ENCODE data around the gene SLIT3.

Gene SLIT3

DNA sequence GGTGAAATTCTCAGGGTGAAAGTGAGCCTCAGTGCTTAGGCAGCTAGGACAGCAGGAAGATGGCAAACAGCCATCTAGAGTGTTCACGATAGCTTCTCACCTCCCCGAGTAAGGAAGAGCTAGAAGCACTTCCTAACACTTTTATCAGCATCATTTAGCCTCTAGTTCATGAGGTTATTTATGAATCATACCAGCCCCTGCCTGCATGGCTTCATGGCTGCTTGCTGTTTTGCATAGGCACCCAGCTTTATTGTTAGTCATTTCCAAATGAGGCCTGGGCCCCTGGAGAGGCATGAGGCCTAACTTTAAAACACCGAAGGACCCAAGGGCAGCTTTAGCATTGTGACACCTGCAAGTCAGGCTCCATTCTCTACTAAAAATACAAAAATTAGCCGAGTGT, 586.9 kb downstream of the SLIT3 start:
- no peak for DNase-seq

GRCh38 chr5:168713051-168713450, 587.9 kb downstream of the SLIT3 start:
- DNase-seq: no peak

DNA sequence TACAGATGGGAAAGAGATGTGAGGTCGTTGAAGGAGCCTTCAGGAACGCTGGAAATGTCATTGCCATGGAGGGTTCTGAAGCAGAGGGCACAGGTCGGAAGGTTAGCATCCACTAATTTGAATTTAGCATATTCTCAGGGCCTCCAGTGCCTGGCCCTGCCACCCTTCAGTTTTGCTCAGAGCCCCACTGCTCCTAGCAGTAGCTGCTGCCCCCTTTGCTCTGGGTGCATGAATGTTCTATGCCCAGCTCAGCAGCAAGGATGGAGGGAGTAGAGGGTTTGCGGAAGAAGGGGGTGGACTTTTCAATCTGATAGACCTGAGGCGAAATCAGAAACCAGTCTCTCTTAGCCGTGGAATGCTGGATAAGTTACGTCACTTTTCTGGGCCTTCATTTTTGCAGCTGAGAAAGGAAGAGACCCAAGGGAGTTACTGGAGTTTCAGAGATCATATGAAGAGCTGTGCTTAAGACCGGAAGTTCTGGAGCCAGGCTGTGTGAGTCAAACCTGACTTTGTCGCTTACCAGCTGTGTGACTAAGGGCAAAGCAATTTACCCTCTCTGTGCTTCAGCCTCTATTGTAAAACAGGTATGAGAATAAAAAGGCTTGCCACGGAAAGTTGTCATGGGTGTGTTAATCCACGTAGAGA, 588.5 kb downstream of the SLIT3 start:
- no peak for DNase-seq

GRCh38 chr5:168710706-168711105, 590.2 kb downstream of the SLIT3 start:
- DNase-seq: no peak

- DNase-seq: peak in 1 of 3 experiments; percentile 7
Observed at GRCh38 chr5:168707716-168708695, 592.9 kb downstream of the SLIT3 start.

DNA sequence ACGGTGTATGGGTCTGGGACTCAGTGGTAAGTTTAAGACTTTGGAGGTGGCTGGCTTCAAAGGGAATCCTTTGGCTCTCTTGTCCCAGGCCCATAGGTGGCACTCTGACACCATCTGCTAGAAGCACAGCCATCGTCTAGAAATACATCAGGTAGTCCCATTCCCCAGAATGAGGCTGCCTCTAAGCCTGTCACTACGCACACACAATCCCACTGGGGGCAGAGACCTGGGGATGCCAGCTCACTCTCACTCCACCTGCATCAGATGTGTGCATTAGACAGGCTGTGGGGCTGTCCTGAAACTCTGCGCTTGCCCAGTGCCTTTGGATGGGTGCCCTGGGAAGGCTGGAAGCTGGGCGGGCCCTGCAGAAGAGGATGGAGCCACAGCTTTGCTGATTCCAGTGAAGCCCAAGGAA, 594.3 kb downstream of the SLIT3 start:
- DNase-seq: peak in 2 of 3 experiments; percentile 33 to 43

- no peak for DNase-seq
Observed at GRCh38 chr5:168705321-168705720, 595.6 kb downstream of the SLIT3 start.

GRCh38 chr5:168702511-168702910, 598.4 kb downstream of the SLIT3 start:
- DNase-seq: no peak

- no peak for DNase-seq
Observed at GRCh38 chr5:168701641-168702040, 599.3 kb downstream of the SLIT3 start.

DNA sequence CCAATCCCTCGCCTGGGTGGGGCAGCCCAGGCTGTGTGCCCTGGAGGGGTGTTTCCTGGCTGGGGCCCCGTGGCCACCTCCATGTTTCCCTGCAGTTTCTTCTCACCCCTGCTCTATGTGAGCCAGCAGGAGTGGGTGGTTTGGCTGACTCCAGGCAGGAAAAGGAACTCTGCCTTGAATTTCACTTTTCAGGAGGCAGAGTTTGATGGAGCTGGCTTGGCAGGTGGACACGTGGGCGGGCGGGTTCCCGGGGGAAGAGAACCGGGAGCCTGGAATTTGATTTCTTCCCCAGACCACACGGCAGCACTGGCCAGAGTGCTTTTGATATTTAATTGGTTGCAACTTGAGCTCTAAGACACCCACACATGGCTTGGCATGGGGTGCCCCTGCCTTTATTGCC, 601.9 kb downstream of the SLIT3 start:
- no peak for DNase-seq

DNA sequence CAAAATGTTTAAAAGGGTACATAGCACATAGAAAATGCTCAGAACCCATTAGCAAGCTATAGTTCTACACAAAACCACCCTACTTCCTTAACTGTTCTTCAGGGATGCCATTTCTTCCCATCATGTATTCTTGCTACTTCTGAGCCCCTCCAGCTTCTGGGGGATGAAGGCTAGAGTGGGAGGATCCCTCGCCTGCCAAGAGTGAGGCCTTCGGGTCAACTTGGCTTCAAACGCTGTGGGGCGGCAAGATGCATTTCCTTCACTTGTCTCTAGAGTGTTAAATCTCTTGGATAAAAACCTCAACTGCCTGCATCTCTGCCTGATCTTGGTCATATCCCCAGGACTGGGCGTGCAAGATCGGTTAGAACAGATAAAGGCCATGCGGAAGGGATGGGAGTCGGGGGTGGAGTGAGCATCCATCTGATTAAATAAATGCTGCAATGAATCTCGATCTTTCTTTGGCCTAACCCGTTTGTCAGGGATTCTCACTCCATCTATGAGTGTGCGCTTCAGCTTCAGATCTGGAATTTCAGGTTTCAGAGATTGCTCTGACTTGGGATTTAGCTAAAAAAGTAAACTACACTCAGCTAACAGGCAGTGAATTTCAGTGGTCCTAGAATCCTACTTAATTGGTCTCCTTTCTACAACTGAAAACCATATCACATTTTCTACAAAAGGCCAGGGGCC, 603.8 kb downstream of the SLIT3 start:
- no peak for DNase-seq

DNA sequence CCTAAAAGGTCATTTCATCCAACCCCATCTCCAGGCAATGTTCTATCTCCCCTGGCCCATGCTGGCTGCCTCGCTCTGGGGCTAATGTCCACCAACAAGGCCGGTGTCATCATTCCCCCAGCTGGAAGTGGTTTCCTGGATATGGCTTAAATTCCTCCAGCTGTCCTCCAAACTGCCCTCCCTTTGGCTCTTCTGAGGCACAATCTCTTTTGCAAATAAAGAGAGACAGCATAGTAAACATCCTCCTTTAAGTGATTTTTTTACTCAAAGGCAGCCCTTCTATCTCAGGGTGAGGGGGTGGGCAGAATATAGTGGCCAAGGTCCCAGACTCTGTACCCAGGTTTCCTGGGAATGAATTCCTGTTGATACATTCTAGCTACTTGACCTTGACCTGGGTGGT, 604.3 kb downstream of the SLIT3 start:
- DNase-seq: no peak

DNA sequence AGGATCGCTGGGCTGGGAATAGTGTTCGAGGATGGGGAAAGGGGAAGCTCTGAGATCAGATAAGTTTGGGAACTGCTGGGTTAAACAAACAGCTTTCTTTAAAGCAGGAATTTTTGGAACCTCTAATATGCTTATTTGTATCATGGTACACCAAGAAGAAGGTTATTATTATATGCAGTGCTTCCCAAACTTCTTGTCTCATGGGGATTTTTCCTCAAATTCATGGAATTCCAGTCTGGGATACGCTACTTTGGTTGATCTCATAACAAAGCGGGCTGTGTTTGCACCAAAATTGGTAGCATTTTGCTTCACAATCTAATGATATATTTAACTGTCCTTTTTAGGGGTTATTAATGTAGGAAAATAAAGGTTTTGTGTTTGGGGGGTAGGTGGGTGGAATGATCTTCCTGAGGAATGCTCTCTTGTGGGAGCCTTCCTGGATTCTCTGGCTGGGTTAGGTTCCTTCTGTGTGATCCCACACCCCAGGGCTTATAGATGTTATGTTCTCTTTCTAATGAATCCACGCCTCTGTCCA, 605.6 kb downstream of the SLIT3 start:
- DNase-seq: no peak

DNA sequence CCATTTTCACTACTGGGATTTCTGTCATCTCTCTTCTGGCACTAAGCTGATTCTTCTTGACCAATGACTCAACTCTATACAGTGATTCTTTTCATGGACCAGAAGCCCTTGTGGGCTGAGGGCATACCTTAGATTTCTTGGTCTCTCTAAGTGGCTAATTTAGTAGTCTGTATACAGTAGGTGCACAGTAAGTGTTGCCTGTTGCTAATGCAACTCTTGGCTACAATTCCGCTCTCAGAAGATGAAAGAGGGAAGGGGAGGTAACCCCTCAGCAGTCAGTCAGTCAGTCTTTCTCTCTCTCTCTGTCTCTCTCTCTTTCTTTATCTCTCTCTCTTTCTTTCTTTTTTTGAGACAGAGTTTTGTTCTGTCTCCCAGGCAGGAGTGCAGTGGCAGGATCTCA, 606.6 kb downstream of the SLIT3 start:
- no peak for DNase-seq

DNA sequence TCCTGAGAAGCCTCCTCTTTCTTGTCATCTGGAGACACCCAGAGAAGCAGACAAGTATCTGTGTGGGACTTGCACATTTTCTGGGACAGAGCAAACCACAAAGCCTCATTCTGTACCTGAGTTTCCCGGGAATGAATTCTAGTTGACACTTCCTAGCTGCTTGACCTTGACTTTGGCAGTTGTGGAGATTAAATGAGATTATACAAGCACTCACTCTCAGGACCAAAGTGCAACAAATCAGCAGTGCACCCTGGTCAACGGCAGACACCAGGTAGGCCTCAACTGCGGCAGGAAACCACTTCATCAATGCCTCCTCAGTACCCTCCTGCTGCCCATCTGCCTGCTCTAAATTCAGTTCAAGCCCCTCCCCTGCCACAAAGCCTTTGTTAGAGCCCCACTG, 607.1 kb downstream of the SLIT3 start:
- DNase-seq: no peak

GRCh38 chr5:168693297-168693696, 607.6 kb downstream of the SLIT3 start:
- DNase-seq: no peak

GRCh38 chr5:168691891-168692290, 609.0 kb downstream of the SLIT3 start:
- DNase-seq: peak in 2 of 3 experiments; percentile 0 to 22

- DNase-seq: no peak
Observed at GRCh38 chr5:168689260-168689659, 611.7 kb downstream of the SLIT3 start.

- DNase-seq: no peak
Observed at GRCh38 chr5:168686837-168687236, 614.1 kb downstream of the SLIT3 start.

- no peak for DNase-seq
Observed at GRCh38 chr5:168685566-168685965, 615.4 kb downstream of the SLIT3 start.

GRCh38 chr5:168683927-168684295, 617.0 kb downstream of the SLIT3 start:
- DNase-seq: no peak

DNA sequence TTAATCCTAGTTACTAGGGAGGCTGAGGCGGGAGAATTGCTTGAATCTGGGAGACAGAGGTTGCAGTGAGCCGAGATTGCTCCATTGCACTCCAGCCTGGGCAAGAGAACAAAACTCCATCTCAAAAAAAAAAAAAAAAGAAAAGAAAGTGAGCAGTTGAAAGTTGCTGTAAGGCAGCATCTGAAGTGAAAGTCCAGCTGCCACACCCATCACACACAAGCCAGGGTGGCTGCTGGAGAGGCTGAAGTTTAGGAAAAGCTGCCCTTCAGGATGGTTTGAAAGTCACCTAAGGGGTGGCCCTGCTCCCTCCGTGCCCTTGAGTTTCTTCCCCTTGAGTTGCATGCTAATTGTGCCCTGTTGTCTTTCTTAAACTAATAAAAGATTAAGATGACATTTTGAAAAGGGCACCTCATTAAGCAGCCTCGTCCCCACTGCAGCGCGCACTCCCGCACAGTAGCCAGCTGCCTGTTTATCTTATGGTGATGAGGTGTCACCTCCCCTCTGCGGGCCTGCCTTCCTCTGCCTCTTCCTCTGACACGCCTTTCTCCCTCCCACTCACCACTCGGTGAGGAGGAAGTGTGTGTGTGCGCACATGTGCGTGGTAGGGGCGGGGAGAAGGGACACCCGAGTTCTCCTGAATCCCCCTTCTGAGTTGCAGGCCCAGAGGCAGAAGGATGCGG, 617.6 kb downstream of the SLIT3 start:
- DNase-seq: no peak
